WTC11 (cell line): ENCODE results near the gene OR2W1. TPM values are rescaled to one million over a fixed set of nuclear protein-coding genes. Genes with fewer than 3 reads are reported as not detected.

ENCODE experiments used
- ATAC-seq: fragments of 200-7000 bp; cut with Tn5 transposase; 2 replicates; pipeline ENCODE4 v1.10.0; 2021; ENCODE audit warnings: mild to moderate bottlenecking, moderate library complexity
- CTCF ChIA-PET: fragments of 300-600 bp; sonication (Branson Sonifier 250); formaldehyde crosslinking; loops from one replicate; lab custom pipeline; 2021; ENCODE audit warnings: antibody characterized with exemption; lab: Charles Lee
- POLR2A ChIA-PET: fragments of 350-600 bp; sonication (Branson Sonifier 250); formaldehyde crosslinking; loops from one replicate; lab custom pipeline; 2021; ENCODE audit warnings: antibody characterized with exemption; lab: Charles Lee
- DNase-seq: peaks from one replicate; pipeline ENCODE4 v3.0.0; 2021; ENCODE audit warnings: low spot score
- H3K27ac Mint-ChIP-seq: 2 replicates; pipeline ENCODE4 v1.8.0; 2021; ENCODE audit warnings: mixed read lengths
- H3K27me3 Mint-ChIP-seq: 2 replicates; pipeline ENCODE4 v1.8.0; 2021; ENCODE audit warnings: low read depth, mild to moderate bottlenecking, moderate library complexity, mixed read lengths
- H3K36me3 Mint-ChIP-seq: 2 replicates; pipeline ENCODE4 v1.8.0; 2021; ENCODE audit warnings: mixed read lengths
- H3K4me1 Mint-ChIP-seq: 2 replicates; pipeline ENCODE4 v1.8.0; 2022; ENCODE audit warnings: mixed read lengths
- H3K4me3 Mint-ChIP-seq: 2 replicates; pipeline ENCODE4 v1.8.0; 2021; ENCODE audit warnings: mild to moderate bottlenecking, moderate library complexity, mixed read lengths
- H3K9me3 Mint-ChIP-seq: 2 replicates; pipeline ENCODE4 v1.8.0; 2021; ENCODE audit warnings: mixed read lengths
- CREM ChIP-seq: sonication (generic); formaldehyde crosslinking; IDR thresholded peaks from 2 replicates; pipeline ENCODE4 v1.8.1; 2022; ENCODE audit warnings: mild to moderate bottlenecking, missing genetic modification reagents, moderate library complexity
- CTCF ChIP-seq: fragments of 200-600 bp; IDR thresholded peaks from 2 replicates; pipeline ENCODE4 v1.8.0; 2022; ENCODE audit warnings: antibody characterized with exemption
- E2F4 ChIP-seq: sonication (generic); formaldehyde crosslinking; IDR thresholded peaks from 2 replicates; pipeline ENCODE4 v1.8.1; 2022; ENCODE audit warnings: low read depth, mild to moderate bottlenecking, moderate library complexity, missing genetic modification reagents, borderline replicate concordance
- ETV6 ChIP-seq: sonication (generic); formaldehyde crosslinking; IDR thresholded peaks from 2 replicates; pipeline ENCODE4 v1.8.1; 2022; ENCODE audit warnings: mild to moderate bottlenecking, missing genetic modification reagents
- FOXK1 ChIP-seq: sonication (generic); formaldehyde crosslinking; IDR thresholded peaks from 2 replicates; pipeline ENCODE4 v1.8.0; 2022; ENCODE audit warnings: mild to moderate bottlenecking, moderate library complexity, missing genetic modification reagents
- FOXP1 ChIP-seq: sonication (generic); formaldehyde crosslinking; IDR thresholded peaks from 2 replicates; pipeline ENCODE4 v1.8.0; 2022; ENCODE audit warnings: missing genetic modification reagents, mild to moderate bottlenecking, moderate library complexity, borderline replicate concordance
- FOXP4 ChIP-seq: sonication (generic); formaldehyde crosslinking; IDR thresholded peaks from 2 replicates; pipeline ENCODE4 v1.8.0; 2022; ENCODE audit warnings: mild to moderate bottlenecking, missing genetic modification reagents
- IRF2 ChIP-seq: sonication (generic); formaldehyde crosslinking; IDR thresholded peaks from 2 replicates; pipeline ENCODE4 v1.8.0; 2022; ENCODE audit warnings: low read depth, missing genetic modification reagents, borderline replicate concordance
- KAT7 ChIP-seq: sonication (generic); formaldehyde crosslinking; IDR thresholded peaks from 2 replicates; pipeline ENCODE4 v1.8.1; 2023; ENCODE audit warnings: missing genetic modification reagents, mild to moderate bottlenecking, borderline replicate concordance
- NFE2L1 ChIP-seq: sonication (generic); formaldehyde crosslinking; IDR thresholded peaks from 2 replicates; pipeline ENCODE4 v1.8.1; 2023; ENCODE audit warnings: missing genetic modification reagents
- NFYB ChIP-seq: sonication (generic); formaldehyde crosslinking; conservative IDR thresholded peaks from 2 replicates; pipeline ENCODE4 v1.8.0; 2022; ENCODE audit warnings: low read depth, missing genetic modification reagents
- NR3C1 ChIP-seq: sonication (generic); formaldehyde crosslinking; conservative IDR thresholded peaks from 2 replicates; pipeline ENCODE4 v1.8.1; 2023; ENCODE audit warnings: low read depth, mild to moderate bottlenecking, missing genetic modification reagents
- PREB ChIP-seq: sonication (generic); formaldehyde crosslinking; IDR thresholded peaks from 2 replicates; pipeline ENCODE4 v1.8.1; 2022; ENCODE audit warnings: mild to moderate bottlenecking, missing genetic modification reagents, moderate library complexity, borderline replicate concordance
- RELA ChIP-seq: sonication (generic); formaldehyde crosslinking; IDR thresholded peaks from 2 replicates; pipeline ENCODE4 v1.8.1; 2022; ENCODE audit warnings: missing genetic modification reagents, mild to moderate bottlenecking, borderline replicate concordance
- SMAD4 ChIP-seq: sonication (generic); formaldehyde crosslinking; IDR thresholded peaks from 2 replicates; pipeline ENCODE4 v1.8.0; 2022; ENCODE audit warnings: mild to moderate bottlenecking, missing genetic modification reagents
- STAT6 ChIP-seq: sonication (generic); formaldehyde crosslinking; conservative IDR thresholded peaks from 2 replicates; pipeline ENCODE4 v1.8.1; 2023; ENCODE audit warnings: mild to moderate bottlenecking, low read depth, missing genetic modification reagents, moderate library complexity
- ZNF121 ChIP-seq: sonication (generic); formaldehyde crosslinking; IDR thresholded peaks from 2 replicates; pipeline ENCODE4 v1.8.0; 2023; ENCODE audit warnings: missing genetic modification reagents
- ZNF263 ChIP-seq: sonication (generic); formaldehyde crosslinking; IDR thresholded peaks from 2 replicates; pipeline ENCODE4 v1.8.1; 2022; ENCODE audit warnings: low read depth, mild to moderate bottlenecking, moderate library complexity, missing genetic modification reagents
- ZNF317 ChIP-seq: sonication (generic); formaldehyde crosslinking; IDR thresholded peaks from 2 replicates; pipeline ENCODE4 v1.8.1; 2023; ENCODE audit warnings: low read depth, mild to moderate bottlenecking, moderate library complexity, missing genetic modification reagents, borderline replicate concordance
- ZNF671 ChIP-seq: fragments of 250-450 bp; sonication (Bioruptor Pico); IDR thresholded peaks from 2 replicates; pipeline ENCODE4 v1.8.0; 2021; ENCODE audit warnings: mild to moderate bottlenecking
- total RNA-seq: library from RNA; stranded (reverse); gene quantifications from 3 replicates; pipeline ENCODE4 v1.2.3, GENCODE V29; 2021

OR2W1 gene
- total RNA-seq, 1 experiment from 2014 or later, result not detected

- ChIA-PET POLR2A (no interaction called here), CTCF (interaction anchor here (0.6 to 3.7 kb wide), 7 partner anchors 14 to 211 kb away, joined by 3 to 41 read pairs (median 5); no protein-coding TSS in a partner anchor)
- peaks cover 4% of the 10 kb centered on the region for H3K4me1 Mint-ChIP-seq
- H3K27ac Mint-ChIP-seq, result no peak overlapping the region
- peaks cover 59% of the 10 kb centered on the region for H3K27me3 Mint-ChIP-seq
- no peak overlapping the region for H3K4me3 Mint-ChIP-seq
- peaks cover 5% of the 10 kb centered on the region; the same call in 1 of the 2 replicates for H3K36me3 Mint-ChIP-seq
- TF ChIP-seq KAT7 (CRISPR knock-in tag) (no peak), FOXP1 (CRISPR knock-in tag) (0 out of 2 replicates have a peak, but pooled peaks have one; percentile 21)
- ATAC-seq (no peak), DNase-seq (no peak)
- peaks cover 15% of the 10 kb centered on the region for H3K9me3 Mint-ChIP-seq
Measured at GRCh38 chr6:29014729-29015608, 30.0 kb downstream of the OR2W1 start.

- ChIA-PET POLR2A (no interaction called here), CTCF (interaction anchor here (0.8 to 1.5 kb wide), 2 partner anchors 10 to 42 kb away, joined by 5 to 8 read pairs; no protein-coding TSS in a partner anchor)
- Mint-ChIP-seq H3K27ac (no peak overlapping the region), H3K36me3 (peaks cover 5% of the 10 kb centered on the region; the same call in 1 of the 2 replicates), H3K9me3 (peaks cover 15% of the 10 kb centered on the region), H3K27me3 (peaks cover 88% of the 10 kb centered on the region), H3K4me3 (peak overlapping the region; percentile 85), H3K4me1 (peaks cover 4% of the 10 kb centered on the region)
- DNase-seq, result peak; percentile 71
- peak; percentile 88 for ATAC-seq
- TF ChIP-seq ETV6 (no peak), ZNF317 (CRISPR knock-in tag) (no peak), FOXP4 (CRISPR knock-in tag) (no peak), STAT6 (CRISPR knock-in tag) (no peak), ZNF263 (CRISPR knock-in tag) (no peak), ZNF121 (CRISPR knock-in tag) (no peak), KAT7 (CRISPR knock-in tag) (no peak), NFYB (no peak), ZNF671 (CRISPR knock-in tag) (no peak), FOXK1 (no peak), CREM (no peak), NFE2L1 (CRISPR knock-in tag) (no peak), RELA (CRISPR knock-in tag) (no peak), SMAD4 (no peak), PREB (CRISPR knock-in tag) (no peak), NR3C1 (CRISPR knock-in tag) (no peak), CTCF (no peak), E2F4 (CRISPR knock-in tag) (no peak), IRF2 (no peak)
Measured at GRCh38 chr6:29011276-29011734, 33.7 kb downstream of the OR2W1 start.
